ENCODE data around the gene CNPY1.

- TF ChIP-seq CTCF (IDR thresholded peaks at IDR 0.05) (no peak), POLR2AphosphoS5 (IDR thresholded peaks at IDR 0.05) (no peak), POLR2A (IDR thresholded peaks at IDR 0.05) (no peak)
These were observed 34.7 kb downstream of the CNPY1 start for GRCh38 chr7:155511702-155511996.
